Measurements from ENCODE around the gene BHLHE23. TPM values are rescaled to one million over a fixed set of nuclear protein-coding genes. Genes with fewer than 3 reads are reported as not detected.

The BHLHE23 gene
- total RNA-seq, 4 donors from 2014 or later = not detected

GRCh38 chr20:63003546-63003945 is 3.2 kb downstream of the BHLHE23 start:
- Histone ChIP-seq H3K27me3 (peaks cover 16 to 100% (median 62%) of the 10 kb centered on the region in 4 donors), H3K36me3 (no peaks in the 10 kb centered on the region), H3K4me1 (peaks cover 11 to 39% (median 32%) of the 10 kb centered on the region in 4 donors), H3K27ac (replicated peaks in 1 of 4) (no peak overlapping the region), H3K9me3 (no peaks in the 10 kb centered on the region), H3K4me3 (no peak overlapping the region)
- no peak for DNase-seq (ENCODE audit: extremely low spot score)
- 22% methylated on average over 12 of the region's 13 CpGs for WGBS
- TF ChIP-seq POLR2AphosphoS5 (IDR thresholded peaks at IDR 0.05) (no peak), EP300 (IDR thresholded peaks at IDR 0.05) (no peak), POLR2A (IDR thresholded peaks at IDR 0.05; ENCODE audit: low read depth) (no peak), CTCF (IDR thresholded peaks at IDR 0.05) (no peak)
- intact Hi-C loops (cut with DNase I) = no loop called here

- H3K27ac ChIP-seq (replicated peaks in 1 of 4) = no peak overlapping the region
- H3K4me3 ChIP-seq = no peak overlapping the region
- TF ChIP-seq POLR2A (IDR thresholded peaks at IDR 0.05; ENCODE audit: low read depth) = no peak
- TF ChIP-seq POLR2AphosphoS5 (IDR thresholded peaks at IDR 0.05) = no peak
- TF ChIP-seq EP300 (IDR thresholded peaks at IDR 0.05) = no peak
- peaks cover 9 to 100% (median 51%) of the 10 kb centered on the region in 4 donors for H3K27me3 ChIP-seq
- peaks cover 9 to 28% (median 24%) of the 10 kb centered on the region in 4 donors for H3K4me1 ChIP-seq
- H3K36me3 ChIP-seq = no peaks in the 10 kb centered on the region
- intact Hi-C loops (cut with DNase I) = no loop called here
- no peaks in the 10 kb centered on the region for H3K9me3 ChIP-seq
- DNase-seq (ENCODE audit: extremely low spot score) = no peak
- WGBS = 82% methylated on average over 11 of the region's 11 CpGs
These were observed 4.3 kb downstream of the BHLHE23 start for GRCh38 chr20:63002511-63002910.

GRCh38 chr20:63000958-63001357 is 5.8 kb downstream of the BHLHE23 start:
- no peaks in the 10 kb centered on the region for H3K36me3 ChIP-seq
- whole genome bisulfite sequencing = 60% methylated on average over 11 of the region's 11 CpGs
- H3K27me3 ChIP-seq = peaks cover 4 to 100% (median 37%) of the 10 kb centered on the region in 4 donors
- H3K27ac ChIP-seq (replicated peaks in 1 of 4) = no peak overlapping the region
- H3K4me1 ChIP-seq = peaks cover 0 to 13% (median 9%) of the 10 kb centered on the region in 4 donors
- no peak for TF ChIP-seq CTCF (IDR thresholded peaks at IDR 0.05)
- DNase-seq (ENCODE audit: extremely low spot score) = no peak
- H3K4me3 ChIP-seq = no peak overlapping the region
- intact Hi-C loops (cut with DNase I) = no loop called here
- H3K9me3 ChIP-seq = no peaks in the 10 kb centered on the region

- TF ChIP-seq POLR2A (IDR thresholded peaks at IDR 0.05; ENCODE audit: low read depth) = no peak
- TF ChIP-seq EP300 (IDR thresholded peaks at IDR 0.05) = no peak
- no peak for TF ChIP-seq CTCF (IDR thresholded peaks at IDR 0.05)
- no peak for TF ChIP-seq POLR2AphosphoS5 (IDR thresholded peaks at IDR 0.05)
- Histone ChIP-seq H3K4me3 (no peak overlapping the region), H3K4me1 (peaks cover 0 to 4% (median 3%) of the 10 kb centered on the region in 4 donors), H3K27ac (replicated peaks in 1 of 4) (no peak overlapping the region), H3K27me3 (peaks cover 0 to 100% (median 28%) of the 10 kb centered on the region in 4 donors), H3K36me3 (no peaks in the 10 kb centered on the region), H3K9me3 (no peaks in the 10 kb centered on the region)
- no peak for DNase-seq (ENCODE audit: extremely low spot score)
- 88% methylated on average over 14 of the region's 14 CpGs for WGBS
- intact Hi-C loops (cut with DNase I) = no loop called here
These were observed 6.7 kb downstream of the BHLHE23 start for GRCh38 chr20:63000036-63000435.

- Histone ChIP-seq H3K4me1 (no peaks in the 10 kb centered on the region), H3K27me3 (peaks cover 0 to 99% (median 23%) of the 10 kb centered on the region in 4 donors), H3K4me3 (no peak overlapping the region), H3K27ac (replicated peaks in 1 of 4) (no peak overlapping the region), H3K36me3 (no peaks in the 10 kb centered on the region), H3K9me3 (no peaks in the 10 kb centered on the region)
- WGBS = 81% methylated on average over 13 of the region's 16 CpGs
- intact Hi-C loops (cut with DNase I) = no loop called here
- TF ChIP-seq CTCF (IDR thresholded peaks at IDR 0.05) (no peak), EP300 (IDR thresholded peaks at IDR 0.05) (no peak), POLR2A (IDR thresholded peaks at IDR 0.05; ENCODE audit: low read depth) (no peak), POLR2AphosphoS5 (IDR thresholded peaks at IDR 0.05) (no peak)
- DNase-seq (ENCODE audit: extremely low spot score) = no peak
These were observed 7.2 kb downstream of the BHLHE23 start for GRCh38 chr20:62999580-62999979.
